WI38 (cell line): ENCODE data around the gene IFITM2.
A peak's percentile ranks its signal among the peaks of the same experiment; 100 is the strongest.

Experiments used
- H3K4me3 ChIP-seq: 2 replicates; pipeline ENCODE4 v1.5.1; 2011; ENCODE audit warnings: low read depth, mild to moderate bottlenecking, control low read depth, low read length
- CTCF ChIP-seq: IDR thresholded peaks from 2 replicates; pipeline ENCODE4 v1.5.1; 2012; ENCODE audit warnings: low read depth, mild to moderate bottlenecking, control low read depth, low read length

IFITM2 gene

GRCh38 chr11:288478-289397, 18.9 kb upstream of the IFITM2 start, which contains the start of gene PGGHG:
PGGHG (plus strand) TSS chr11:289126; CDS start chr11:289817, 691 bp downstream.
- TF ChIP-seq CTCF, result no peak
- peak within 1 kb of the TSS; percentile 59 for H3K4me3 ChIP-seq

GRCh38 chr11:289398-289711, 18.3 kb upstream of the IFITM2 start:
- peak overlapping the region; percentile 44 for H3K4me3 ChIP-seq
- TF ChIP-seq CTCF, result no peak

- no peak for TF ChIP-seq CTCF
- peak overlapping the region; percentile 44 for H3K4me3 ChIP-seq
Measured at GRCh38 chr11:289712-290620, 17.6 kb upstream of the IFITM2 start.

- no peak for TF ChIP-seq CTCF
- no peak overlapping the region for H3K4me3 ChIP-seq
Measured at GRCh38 chr11:290621-291231, 16.9 kb upstream of the IFITM2 start.

GRCh38 chr11:291281-292210, 16.1 kb upstream of the IFITM2 start:
- H3K4me3 ChIP-seq, result no peak overlapping the region
- TF ChIP-seq CTCF, result no peak
